HL-60 (cell line): Measurements from ENCODE around the gene RTKN.

Experiments used
- DNase-seq, 2 experiments: peaks; one replicate each; pipeline ENCODE4 v3.0.0-alpha.2; 2010 to 2020; ENCODE audit warnings: low read depth in 1 of 2, low spot score in 1 of 2
- H3K27ac ChIP-seq: fragments of 250-450 bp; sonication (Bioruptor Pico); replicated peaks from 2 replicates; pipeline ENCODE4 v1.5.1; 2020; ENCODE audit warnings: mild to moderate bottlenecking, moderate library complexity
- H3K27me3 ChIP-seq: fragments of 250-450 bp; sonication (Bioruptor Pico); 2 replicates; pipeline ENCODE4 v1.5.1; 2021; ENCODE audit warnings: mild to moderate bottlenecking, moderate library complexity; ENCODE audit not compliant: insufficient read depth, poor library complexity, severe bottlenecking
- H3K4me3 ChIP-seq: replicated peaks from 2 replicates; pipeline ENCODE4 v1.5.1; 2011; ENCODE audit warnings: mild to moderate bottlenecking, control low read depth, low read length; ENCODE audit not compliant: insufficient read depth
- GABPA ChIP-seq: IDR thresholded peaks from 2 replicates; pipeline ENCODE4 v1.6.1; 2012; ENCODE audit warnings: low read depth
- POLR2AphosphoS5 ChIP-seq: IDR thresholded peaks from 2 replicates; pipeline ENCODE4 v1.6.1; 2012; ENCODE audit warnings: low read depth
- SPI1 ChIP-seq: IDR thresholded peaks from 2 replicates; pipeline ENCODE4 v1.6.1; 2012; ENCODE audit warnings: low read depth, mild to moderate bottlenecking, borderline replicate concordance
- TF ChIP-seq, protein P1 (sequence below): IDR thresholded peaks from 2 replicates; pipeline ENCODE4 v1.6.1; 2012; ENCODE audit warnings: low read depth; ENCODE audit not compliant: insufficient replicate concordance
- TF ChIP-seq, protein P2 (sequence below): IDR thresholded peaks from one replicate; pipeline ENCODE4 v1.5.1; 2011; ENCODE audit warnings: low read length, control low read depth, inconsistent platforms; ENCODE audit not compliant: insufficient read depth

The RTKN gene

DNA sequence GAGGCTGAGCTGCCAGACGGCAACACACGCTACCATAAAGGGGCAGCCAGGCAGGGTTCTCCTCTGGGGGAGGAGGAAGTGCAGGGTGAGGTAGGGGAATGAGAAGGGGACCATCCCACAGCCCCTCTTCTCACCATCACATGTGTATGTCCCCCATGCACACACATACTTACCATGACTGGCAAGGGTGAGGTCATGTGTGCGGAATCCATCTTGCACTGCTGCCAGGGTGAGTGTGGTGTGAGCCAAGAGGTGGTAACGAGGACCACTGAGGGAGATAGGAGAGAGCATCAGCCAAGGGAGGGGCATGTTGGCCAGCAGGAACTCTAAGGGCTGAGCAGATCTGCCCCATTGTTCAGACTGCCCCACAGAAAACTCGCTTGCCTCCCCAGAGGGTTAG lies 13.1 kb downstream of the RTKN start:
- Histone ChIP-seq H3K4me3 (no peak overlapping the region), H3K27ac (no peak overlapping the region), H3K27me3 (no peaks in the 10 kb centered on the region)
- TF ChIP-seq, protein P1, sequence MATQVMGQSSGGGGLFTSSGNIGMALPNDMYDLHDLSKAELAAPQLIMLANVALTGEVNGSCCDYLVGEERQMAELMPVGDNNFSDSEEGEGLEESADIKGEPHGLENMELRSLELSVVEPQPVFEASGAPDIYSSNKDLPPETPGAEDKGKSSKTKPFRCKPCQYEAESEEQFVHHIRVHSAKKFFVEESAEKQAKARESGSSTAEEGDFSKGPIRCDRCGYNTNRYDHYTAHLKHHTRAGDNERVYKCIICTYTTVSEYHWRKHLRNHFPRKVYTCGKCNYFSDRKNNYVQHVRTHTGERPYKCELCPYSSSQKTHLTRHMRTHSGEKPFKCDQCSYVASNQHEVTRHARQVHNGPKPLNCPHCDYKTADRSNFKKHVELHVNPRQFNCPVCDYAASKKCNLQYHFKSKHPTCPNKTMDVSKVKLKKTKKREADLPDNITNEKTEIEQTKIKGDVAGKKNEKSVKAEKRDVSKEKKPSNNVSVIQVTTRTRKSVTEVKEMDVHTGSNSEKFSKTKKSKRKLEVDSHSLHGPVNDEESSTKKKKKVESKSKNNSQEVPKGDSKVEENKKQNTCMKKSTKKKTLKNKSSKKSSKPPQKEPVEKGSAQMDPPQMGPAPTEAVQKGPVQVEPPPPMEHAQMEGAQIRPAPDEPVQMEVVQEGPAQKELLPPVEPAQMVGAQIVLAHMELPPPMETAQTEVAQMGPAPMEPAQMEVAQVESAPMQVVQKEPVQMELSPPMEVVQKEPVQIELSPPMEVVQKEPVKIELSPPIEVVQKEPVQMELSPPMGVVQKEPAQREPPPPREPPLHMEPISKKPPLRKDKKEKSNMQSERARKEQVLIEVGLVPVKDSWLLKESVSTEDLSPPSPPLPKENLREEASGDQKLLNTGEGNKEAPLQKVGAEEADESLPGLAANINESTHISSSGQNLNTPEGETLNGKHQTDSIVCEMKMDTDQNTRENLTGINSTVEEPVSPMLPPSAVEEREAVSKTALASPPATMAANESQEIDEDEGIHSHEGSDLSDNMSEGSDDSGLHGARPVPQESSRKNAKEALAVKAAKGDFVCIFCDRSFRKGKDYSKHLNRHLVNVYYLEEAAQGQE: no peak
- TF ChIP-seq, protein P2, sequence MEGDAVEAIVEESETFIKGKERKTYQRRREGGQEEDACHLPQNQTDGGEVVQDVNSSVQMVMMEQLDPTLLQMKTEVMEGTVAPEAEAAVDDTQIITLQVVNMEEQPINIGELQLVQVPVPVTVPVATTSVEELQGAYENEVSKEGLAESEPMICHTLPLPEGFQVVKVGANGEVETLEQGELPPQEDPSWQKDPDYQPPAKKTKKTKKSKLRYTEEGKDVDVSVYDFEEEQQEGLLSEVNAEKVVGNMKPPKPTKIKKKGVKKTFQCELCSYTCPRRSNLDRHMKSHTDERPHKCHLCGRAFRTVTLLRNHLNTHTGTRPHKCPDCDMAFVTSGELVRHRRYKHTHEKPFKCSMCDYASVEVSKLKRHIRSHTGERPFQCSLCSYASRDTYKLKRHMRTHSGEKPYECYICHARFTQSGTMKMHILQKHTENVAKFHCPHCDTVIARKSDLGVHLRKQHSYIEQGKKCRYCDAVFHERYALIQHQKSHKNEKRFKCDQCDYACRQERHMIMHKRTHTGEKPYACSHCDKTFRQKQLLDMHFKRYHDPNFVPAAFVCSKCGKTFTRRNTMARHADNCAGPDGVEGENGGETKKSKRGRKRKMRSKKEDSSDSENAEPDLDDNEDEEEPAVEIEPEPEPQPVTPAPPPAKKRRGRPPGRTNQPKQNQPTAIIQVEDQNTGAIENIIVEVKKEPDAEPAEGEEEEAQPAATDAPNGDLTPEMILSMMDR: no peak
- no peak for TF ChIP-seq POLR2AphosphoS5
- TF ChIP-seq SPI1: no peak
- no peak for TF ChIP-seq GABPA
- DNase-seq: no peak

DNA sequence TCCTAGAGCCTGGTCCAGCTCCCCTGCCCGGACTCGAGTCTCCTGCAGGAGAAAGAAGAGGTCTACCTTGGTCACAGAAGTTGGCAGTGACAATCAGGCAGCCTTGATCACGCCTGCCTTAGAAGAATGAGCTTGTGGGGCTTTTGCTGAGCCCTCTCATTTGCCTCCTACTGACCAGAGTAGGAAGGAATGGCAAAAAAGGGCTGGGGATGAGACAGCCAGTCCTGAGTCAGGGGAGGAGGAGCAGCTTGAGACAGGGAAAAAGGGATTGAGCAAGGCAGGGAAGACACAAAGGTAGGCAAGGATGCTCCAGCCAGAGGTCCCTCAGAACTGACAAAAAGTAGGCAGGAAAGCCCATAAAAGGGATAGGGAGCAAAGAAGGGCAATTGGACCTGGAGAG lies 14.2 kb downstream of the RTKN start:
- Histone ChIP-seq H3K27me3 (no peaks in the 10 kb centered on the region), H3K4me3 (no peak overlapping the region), H3K27ac (no peak overlapping the region)
- DNase-seq: no peak
- TF ChIP-seq SPI1 (no peak), GABPA (no peak), POLR2AphosphoS5 (no peak)
- TF ChIP-seq, protein P1: no peak
- TF ChIP-seq, protein P2: no peak

DNA sequence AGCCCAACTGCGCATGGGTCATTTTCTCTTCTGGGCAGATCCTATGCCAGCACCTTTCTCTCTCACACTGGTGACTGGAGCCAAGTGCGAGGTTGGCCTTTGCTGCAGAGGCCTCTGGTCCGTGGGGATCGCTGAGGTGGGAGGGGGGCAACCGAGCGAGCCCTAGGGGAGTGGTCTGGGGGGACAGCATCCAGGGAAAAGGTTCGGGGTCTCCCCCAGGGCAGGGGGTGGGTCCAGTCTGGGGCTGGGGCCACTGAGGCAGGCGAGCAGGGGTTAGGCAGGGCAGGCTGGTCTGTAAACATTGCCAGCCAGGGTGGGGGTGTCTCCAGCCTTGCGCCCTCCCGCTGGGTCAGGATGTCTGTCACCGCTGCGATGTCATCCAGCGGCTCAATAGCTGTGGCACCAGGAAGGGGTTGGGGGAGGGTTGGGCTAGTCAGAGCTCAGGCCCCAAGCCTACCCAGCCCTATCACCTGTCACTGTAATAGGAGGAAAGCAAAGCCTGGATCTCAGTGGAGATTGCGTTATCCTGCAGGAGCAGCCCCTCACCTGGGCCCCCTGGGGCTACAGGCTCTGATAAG lies 15.5 kb downstream of the RTKN start:
- TF ChIP-seq, protein P1: no peak
- no peak for TF ChIP-seq POLR2AphosphoS5
- TF ChIP-seq SPI1: no peak
- H3K4me3 ChIP-seq: no peak overlapping the region
- no peak for DNase-seq
- no peaks in the 10 kb centered on the region for H3K27me3 ChIP-seq
- no peak overlapping the region for H3K27ac ChIP-seq
